GM20431 (cell line): ENCODE results near the gene POP4.
"Not testable (repeated sequence)": the region's sequence is repeated elsewhere in the genome, so short reads cannot be mapped to it uniquely, and the experiment has no call there.

Experiments
- in situ Hi-C: fragments of 300-500 bp; cut with MseI, MboI; formaldehyde crosslinking; loops from one replicate; pipeline ENCODE4 v1.15.0; 2020; ENCODE audit warnings: low sequenced_read_pairs; ENCODE audit not compliant: unreplicated experiment

The POP4 gene

GRCh38 chr19:29626832-29627231, 20.7 kb downstream of the POP4 start:
- in situ Hi-C loops = not testable (repeated sequence)

GRCh38 chr19:29628661-29629385, 22.7 kb downstream of the POP4 start:
- in situ Hi-C loops = no loop called here

- in situ Hi-C loops = no loop called here
Observed at GRCh38 chr19:29629836-29630534, 23.9 kb downstream of the POP4 start.

GRCh38 chr19:29630655-29631054, 24.6 kb downstream of the POP4 start:
- in situ Hi-C loops = no loop called here

GRCh38 chr19:29631450-29631849, 25.4 kb downstream of the POP4 start:
- in situ Hi-C loops = no loop called here

GRCh38 chr19:29634002-29634401, 27.9 kb downstream of the POP4 start:
- in situ Hi-C loops = no loop called here

GRCh38 chr19:29634423-29635130, 28.5 kb downstream of the POP4 start:
- in situ Hi-C loops = no loop called here

GRCh38 chr19:29635963-29636362, 29.9 kb downstream of the POP4 start:
- in situ Hi-C loops = no loop called here

GRCh38 chr19:29636553-29637360, 30.7 kb downstream of the POP4 start:
- in situ Hi-C loops = no loop called here

GRCh38 chr19:29639086-29639485, 33.0 kb downstream of the POP4 start:
- in situ Hi-C loops = no loop called here

- in situ Hi-C loops = no loop called here
Observed at GRCh38 chr19:29640231-29640630, 34.1 kb downstream of the POP4 start.

- in situ Hi-C loops = no loop called here
Observed at GRCh38 chr19:29641597-29641996, 35.5 kb downstream of the POP4 start.

- in situ Hi-C loops = no loop called here
Observed at GRCh38 chr19:29643361-29643935, 37.4 kb downstream of the POP4 start.

GRCh38 chr19:29644210-29644609, 38.1 kb downstream of the POP4 start:
- in situ Hi-C loops = no loop called here

GRCh38 chr19:29645491-29645867, 39.4 kb downstream of the POP4 start:
- in situ Hi-C loops = no loop called here

GRCh38 chr19:29645911-29646310, 39.8 kb downstream of the POP4 start:
- in situ Hi-C loops = no loop called here

GRCh38 chr19:29650772-29651387, 44.8 kb downstream of the POP4 start:
- in situ Hi-C loops = no loop called here

- in situ Hi-C loops = no loop called here
Observed at GRCh38 chr19:29651622-29652394, 45.7 kb downstream of the POP4 start.

GRCh38 chr19:29653398-29653797, 47.3 kb downstream of the POP4 start:
- in situ Hi-C loops = no loop called here
